ENCODE results near the gene CLEC18A. TPM values are rescaled to one million over a fixed set of nuclear protein-coding genes. Genes with fewer than 3 reads are reported as not detected.

CLEC18A gene
- total RNA-seq, 1 donor from 2014 or later: 5.9 TPM

GRCh38 chr16:69936751-69937211, 14.4 kb upstream of the CLEC18A start:
- DNase-seq (ENCODE audit: low spot score): no peak
- H3K27ac ChIP-seq: no peak overlapping the region
- no peak overlapping the region for H2AFZ ChIP-seq (replicated peaks)
- no peak overlapping the region for H3K4me3 Mint-ChIP-seq
- peaks cover 17% of the 10 kb centered on the region for H3K4me1 Mint-ChIP-seq
- TF ChIP-seq EZH2phosphoT487 (IDR thresholded peaks at IDR 0.05): no peak
- TF ChIP-seq EZH2 (IDR thresholded peaks at IDR 0.05): no peak
- no peak for TF ChIP-seq CTCF (IDR thresholded peaks at IDR 0.05)
- H3K4me3 ChIP-seq: no peak overlapping the region
- H4K20me1 ChIP-seq (ENCODE audit: low read depth): no peaks in the 10 kb centered on the region
- no peaks in the 10 kb centered on the region for H3K79me2 ChIP-seq (ENCODE audit: low read depth)
- H3K27me3 ChIP-seq: no peaks in the 10 kb centered on the region
- no peaks in the 10 kb centered on the region for H3K4me1 ChIP-seq
- H3K27ac Mint-ChIP-seq: no peak overlapping the region
- no peaks in the 10 kb centered on the region for H3K9me3 Mint-ChIP-seq
- no peak overlapping the region for H3K9ac ChIP-seq
- peaks cover 14% of the 10 kb centered on the region for H3K36me3 Mint-ChIP-seq
- H3K27me3 Mint-ChIP-seq (ENCODE audit: insufficient read depth, low read depth): peaks cover 6% of the 10 kb centered on the region
- no peaks in the 10 kb centered on the region for H3K9me3 ChIP-seq (ENCODE audit: low read depth)
- H3K36me3 ChIP-seq: no peaks in the 10 kb centered on the region
- no peak overlapping the region for H3K4me2 ChIP-seq
- H3F3A ChIP-seq (ENCODE audit: low read depth): no peaks in the 10 kb centered on the region

GRCh38 chr16:69937465-69937951, 13.6 kb upstream of the CLEC18A start:
- DNase-seq (ENCODE audit: low spot score): peak; percentile 21
- peak overlapping the region; percentile 82 for H3K27ac Mint-ChIP-seq
- no peak overlapping the region for H3K27ac ChIP-seq
- no peak overlapping the region for H3K9ac ChIP-seq
- H3K4me2 ChIP-seq: no peak overlapping the region
- peak; percentile 30 for TF ChIP-seq CTCF (IDR thresholded peaks at IDR 0.05)
- TF ChIP-seq EZH2 (IDR thresholded peaks at IDR 0.05): no peak
- no peaks in the 10 kb centered on the region for H3F3A ChIP-seq (ENCODE audit: low read depth)
- no peak overlapping the region for H3K4me3 Mint-ChIP-seq
- no peaks in the 10 kb centered on the region for H3K27me3 ChIP-seq
- H2AFZ ChIP-seq (replicated peaks): no peak overlapping the region
- H3K36me3 Mint-ChIP-seq: peaks cover 11% of the 10 kb centered on the region
- no peaks in the 10 kb centered on the region for H3K9me3 Mint-ChIP-seq
- no peaks in the 10 kb centered on the region for H4K20me1 ChIP-seq (ENCODE audit: low read depth)
- H3K9me3 ChIP-seq (ENCODE audit: low read depth): no peaks in the 10 kb centered on the region
- peaks cover 5% of the 10 kb centered on the region for H3K4me1 ChIP-seq
- no peaks in the 10 kb centered on the region for H3K36me3 ChIP-seq
- H3K27me3 Mint-ChIP-seq (ENCODE audit: insufficient read depth, low read depth): peaks cover 6% of the 10 kb centered on the region
- no peaks in the 10 kb centered on the region for H3K79me2 ChIP-seq (ENCODE audit: low read depth)
- no peak overlapping the region for H3K4me3 ChIP-seq
- peaks cover 23% of the 10 kb centered on the region for H3K4me1 Mint-ChIP-seq

- TF ChIP-seq EZH2 (IDR thresholded peaks at IDR 0.05) (no peak), EZH2phosphoT487 (IDR thresholded peaks at IDR 0.05) (no peak), CTCF (IDR thresholded peaks at IDR 0.05) (no peak)
- H3K27me3 ChIP-seq: no peaks in the 10 kb centered on the region
- Mint-ChIP-seq H3K36me3 (peaks cover 2% of the 10 kb centered on the region), H3K4me1 (peaks cover 32% of the 10 kb centered on the region), H3K4me3 (peak overlapping the region; percentile 13), H3K27ac (no peak overlapping the region), H3K9me3 (no peaks in the 10 kb centered on the region), H3K27me3 (ENCODE audit: insufficient read depth, low read depth) (peaks cover 3% of the 10 kb centered on the region)
- no peak overlapping the region for H2AFZ ChIP-seq (replicated peaks)
- H3K4me2 ChIP-seq: no peak overlapping the region
- H3K27ac ChIP-seq: no peak overlapping the region
- no peak overlapping the region for H3K9ac ChIP-seq
- no peaks in the 10 kb centered on the region for H3F3A ChIP-seq (ENCODE audit: low read depth)
- no peaks in the 10 kb centered on the region for H4K20me1 ChIP-seq (ENCODE audit: low read depth)
- no peak overlapping the region for H3K4me3 ChIP-seq
- no peaks in the 10 kb centered on the region for H3K36me3 ChIP-seq
- no peak for DNase-seq (ENCODE audit: low spot score)
- no peaks in the 10 kb centered on the region for H3K9me3 ChIP-seq (ENCODE audit: low read depth)
- H3K4me1 ChIP-seq: peaks cover 14% of the 10 kb centered on the region
- H3K79me2 ChIP-seq (ENCODE audit: low read depth): no peaks in the 10 kb centered on the region
Measured at GRCh38 chr16:69938981-69939820, 11.9 kb upstream of the CLEC18A start.

Data from neural progenitor cell (in vitro differentiated cells).